SK-N-MC (cell line): ENCODE results near the gene ZNF736.

ENCODE experiments used
- EZH2 ChIP-seq: fragments of 200-600 bp; sonication (generic); IDR thresholded peaks from one replicate; pipeline ENCODE4 v1.6.1; 2017; ENCODE audit warnings: antibody characterized with exemption
- FOXP2 ChIP-seq: optimal IDR thresholded peaks from 2 replicates; pipeline ENCODE3; 2011; ENCODE audit warnings: mild to moderate bottlenecking, moderate library complexity; ENCODE audit not compliant: insufficient read depth; ENCODE audit errors: extremely low read length, control extremely low read depth
- POLR2AphosphoS5 ChIP-seq: IDR thresholded peaks from 2 replicates; pipeline ENCODE4 v1.6.1; 2012; ENCODE audit warnings: mild to moderate bottlenecking, low read depth, low read length, borderline replicate concordance

GRCh38 chr7:64294701-64295420, 18.9 kb upstream of the ZNF736 start:
- TF ChIP-seq EZH2 (no peak), POLR2AphosphoS5 (no peak), FOXP2 (no peak)
